Activated T-helper 2 cell treated with anti-CD3 and anti-CD28 coated beads, Interferon-gamma antibody, Interleukin-2, Interleukin-4, amounts not matched to agents 10 μg/mL and 5 μg/mL and 100 μg/mL, durations not matched to agents 14 hours and 24 hours and 36 hours (primary cell): Measurements from ENCODE around the gene NPC1L1. TPM values are rescaled to one million over a fixed set of nuclear protein-coding genes. Genes with fewer than 3 reads are reported as not detected.

ENCODE experiments used
- DNase-seq: peaks from one replicate; pipeline ENCODE4 v3.0.0; 2021; ENCODE audit warnings: low spot score
- H3K27ac Mint-ChIP-seq: one replicate; pipeline ENCODE4 v1.8.0; 2021; ENCODE audit warnings: mixed read lengths
- H3K27me3 Mint-ChIP-seq: one replicate; pipeline ENCODE4 v1.8.0; 2021; ENCODE audit warnings: low read depth, mixed read lengths
- H3K36me3 Mint-ChIP-seq: one replicate; pipeline ENCODE4 v1.8.0; 2021; ENCODE audit warnings: low read depth, mixed read lengths
- H3K4me1 Mint-ChIP-seq: one replicate; pipeline ENCODE4 v1.8.0; 2021; ENCODE audit warnings: low read depth, mixed read lengths
- H3K4me3 Mint-ChIP-seq: one replicate; pipeline ENCODE4 v1.8.0; 2021; ENCODE audit warnings: low read depth, mild to moderate bottlenecking, moderate library complexity, mixed read lengths
- H3K9me3 Mint-ChIP-seq: one replicate; pipeline ENCODE4 v1.8.0; 2021; ENCODE audit warnings: mixed read lengths
- intact Hi-C: fragments of 100-400 bp; cut with micrococcal nuclease; formaldehyde crosslinking; loops from one replicate; pipeline ENCODE4 v1.15.1; 2023
- total RNA-seq: library from RNA; stranded (reverse); gene quantifications from 2 replicates; pipeline ENCODE4 v1.2.3, GENCODE V29; 2022

The NPC1L1 gene
- total RNA-seq, 1 donor from 2014 or later: not detected

DNA sequence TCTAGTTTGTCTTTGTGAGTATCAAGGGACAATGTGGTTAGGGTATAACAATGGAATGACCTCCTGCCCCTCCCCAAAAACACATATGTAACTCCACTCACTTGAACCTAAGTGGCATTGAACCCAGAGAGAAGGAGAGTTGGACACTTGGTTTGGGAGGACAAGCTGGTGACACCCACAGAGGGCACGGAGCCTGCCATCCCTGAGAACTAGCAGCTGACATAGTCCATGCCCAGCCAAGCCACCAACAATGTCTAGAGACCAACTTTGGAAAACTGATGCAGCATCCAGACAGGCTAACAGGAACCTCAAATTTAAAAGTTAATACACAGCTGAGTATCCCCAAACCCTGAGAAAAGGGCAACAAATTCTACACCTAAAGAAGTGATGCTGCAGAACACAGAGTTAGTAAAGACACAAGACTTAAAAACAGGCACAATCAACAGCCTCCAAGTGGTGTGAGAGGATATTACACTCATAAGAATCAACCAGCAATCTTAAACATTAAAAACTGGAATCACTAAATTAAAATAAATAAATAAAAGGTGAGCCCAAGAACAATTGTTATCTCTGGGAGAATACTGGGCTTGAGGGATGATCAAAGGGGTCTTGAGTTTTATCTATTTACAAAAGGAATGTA lies 77.8 kb downstream of the NPC1L1 start:
- Mint-ChIP-seq H3K4me3 (no peak overlapping the region), H3K36me3 (peaks cover 50% of the 10 kb centered on the region), H3K27ac (no peak overlapping the region), H3K4me1 (peaks cover 59% of the 10 kb centered on the region), H3K9me3 (no peaks in the 10 kb centered on the region), H3K27me3 (no peaks in the 10 kb centered on the region)
- intact Hi-C loops: loop anchor here (5.0 to 10.0 kb wide), 3 partner anchors 46 to 206 kb away; no protein-coding TSS in a partner anchor
- no peak for DNase-seq

Other genes with a start within 250 kb of the NPC1L1 start
- 1.9 and 2.1 TPM in 2 replicates for gene CAMK2B, start 215.7 kb downstream of the NPC1L1 start, total RNA-seq
- gene NUDCD3, start 50.7 kb downstream of the NPC1L1 start, total RNA-seq: 86.8 and 90.2 TPM in 2 replicates
- gene DDX56, start 32.6 kb upstream of the NPC1L1 start, total RNA-seq: 131 and 135 TPM in 2 replicates
- 70.3 and 75.1 TPM in 2 replicates for gene TMED4, start 40.9 kb upstream of the NPC1L1 start, total RNA-seq
- gene OGDH, start 65.3 kb upstream of the NPC1L1 start, total RNA-seq: 105 and 109 TPM in 2 replicates
- gene ZMIZ2, start 207.5 kb upstream of the NPC1L1 start, total RNA-seq: 105 TPM in 2 replicates